Activated CD4-positive, CD25-positive, alpha-beta regulatory T cell treated with anti-CD3 and anti-CD28 coated beads, Interleukin-2, amount 50 U/mL, for 24 hours (primary cell): ENCODE data around the gene TMEM147.

ENCODE experiments used
- ATAC-seq, 2 donors: fragments of 150-1000 bp; cut with Tn5 transposase; one replicate each; pipeline ENCODE4 v1.10.0; 2021; ENCODE audit warnings: mild to moderate bottlenecking in 1 of 2, moderate library complexity in 1 of 2

The TMEM147 gene

GRCh38 chr19:35545001-35545854 lies at the start of gene TMEM147:
Gene TMEM147 (plus strand): TSS chr19:35545626. CDS start chr19:35545740, 114 bp downstream.
- peak; percentile 77 to 78 for ATAC-seq

GRCh38 chr19:35497406-35497805 lies 48.0 kb upstream of the TMEM147 start:
- ATAC-seq = no peak

- no peak for ATAC-seq
Measured at GRCh38 chr19:35498220-35498619, 47.2 kb upstream of the TMEM147 start.

GRCh38 chr19:35498984-35499527 lies 46.4 kb upstream of the TMEM147 start:
- no peak for ATAC-seq

GRCh38 chr19:35500611-35501010 lies 44.8 kb upstream of the TMEM147 start:
- no peak for ATAC-seq

- no peak for ATAC-seq
Measured at GRCh38 chr19:35501684-35502083, 43.7 kb upstream of the TMEM147 start.

GRCh38 chr19:35502751-35503150 lies 42.7 kb upstream of the TMEM147 start:
- ATAC-seq = no peak

GRCh38 chr19:35506011-35506410 lies 39.4 kb upstream of the TMEM147 start:
- ATAC-seq = no peak

GRCh38 chr19:35507561-35507960 lies 37.9 kb upstream of the TMEM147 start:
- ATAC-seq = no peak

- no peak for ATAC-seq
Measured at GRCh38 chr19:35508129-35508528, 37.3 kb upstream of the TMEM147 start.

GRCh38 chr19:35509018-35509652 lies 36.3 kb upstream of the TMEM147 start:
- peak in 1 of 2 donors; percentile 51 for ATAC-seq

- peak; percentile 77 to 79 for ATAC-seq
Measured at GRCh38 chr19:35509861-35510625, 35.4 kb upstream of the TMEM147 start.

- ATAC-seq = no peak
Measured at GRCh38 chr19:35510626-35510964, 34.8 kb upstream of the TMEM147 start.

GRCh38 chr19:35511337-35511736 lies 34.1 kb upstream of the TMEM147 start:
- ATAC-seq = no peak

- no peak for ATAC-seq
Measured at GRCh38 chr19:35512831-35513627, 32.4 kb upstream of the TMEM147 start.

GRCh38 chr19:35513628-35514281 lies 31.7 kb upstream of the TMEM147 start, which contains the start of gene DMKN:
Gene DMKN (minus strand): TSS chr19:35513649. CDS start chr19:35513475, 174 bp downstream.
- no peak for ATAC-seq

GRCh38 chr19:35514282-35514809 lies 31.1 kb upstream of the TMEM147 start:
- ATAC-seq = no peak

- ATAC-seq = no peak
Measured at GRCh38 chr19:35516310-35516709, 29.1 kb upstream of the TMEM147 start.

GRCh38 chr19:35517342-35517741 lies 28.1 kb upstream of the TMEM147 start:
- no peak for ATAC-seq

GRCh38 chr19:35518313-35518712 lies 27.1 kb upstream of the TMEM147 start:
- no peak for ATAC-seq

- ATAC-seq = no peak
Measured at GRCh38 chr19:35519291-35519690, 26.1 kb upstream of the TMEM147 start.
